T-helper 17 cell (primary cell): Measurements from ENCODE around the gene ANXA1. TPM values are rescaled to one million over a fixed set of nuclear protein-coding genes. Genes with fewer than 3 reads are reported as not detected.

Experiments used
- ATAC-seq: fragments of 150-1000 bp; cut with Tn5 transposase; 2 replicates; pipeline ENCODE4 v1.10.0; 2021; ENCODE audit warnings: mild to moderate bottlenecking, moderate library complexity
- DNase-seq, 3 donors: peaks; one replicate each; pipeline versions ENCODE4 v3.0.0 to v3.0.0-alpha.2; 2020 to 2021
- H3K9me3 ChIP-seq: one replicate; pipeline ENCODE4 v1.7.0; 2013; ENCODE audit warnings: low read length, mild to moderate bottlenecking; ENCODE audit not compliant: control insufficient read depth, poor library complexity, severe bottlenecking
- H3K27ac Mint-ChIP-seq: one replicate; pipeline ENCODE4 v1.8.0; 2022; ENCODE audit warnings: mild to moderate bottlenecking, moderate library complexity, mixed read lengths
- H3K27me3 Mint-ChIP-seq: one replicate; pipeline ENCODE4 v1.8.0; 2022; ENCODE audit warnings: mixed read lengths
- H3K36me3 Mint-ChIP-seq: one replicate; pipeline ENCODE4 v1.8.0; 2022; ENCODE audit warnings: low read depth, mixed read lengths
- H3K4me1 Mint-ChIP-seq: one replicate; pipeline ENCODE4 v1.8.0; 2022; ENCODE audit warnings: mild to moderate bottlenecking, mixed read lengths
- H3K4me3 Mint-ChIP-seq: one replicate; pipeline ENCODE4 v1.8.0; 2022; ENCODE audit warnings: mild to moderate bottlenecking, moderate library complexity, mixed read lengths
- total RNA-seq, 4 donors: library from RNA in 2 of 4; stranded (reverse) in 2 of 4; gene quantifications; one replicate each; pipeline ENCODE4 v1.2.3 and lab custom pipeline; 2022 to 2026

Gene ANXA1
- total RNA-seq, 2 donors from 2014 or later, result 553 to 928 TPM

- Mint-ChIP-seq H3K27ac (no peak overlapping the region), H3K27me3 (peaks cover 44% of the 10 kb centered on the region), H3K36me3 (peaks cover 2% of the 10 kb centered on the region), H3K4me1 (peaks cover 13% of the 10 kb centered on the region), H3K4me3 (no peak overlapping the region)
- no peak for DNase-seq
- ATAC-seq, result no peak
- no peaks in the 10 kb centered on the region for H3K9me3 ChIP-seq
Measured at GRCh38 chr9:73213300-73213699, 61.6 kb downstream of the ANXA1 start.

GRCh38 chr9:73215249-73215648, 63.6 kb downstream of the ANXA1 start:
- ATAC-seq (no peak), DNase-seq (no peak)
- no peaks in the 10 kb centered on the region for H3K9me3 ChIP-seq
- H3K4me3 Mint-ChIP-seq, result no peak overlapping the region
- H3K27me3 Mint-ChIP-seq, result peaks cover 57% of the 10 kb centered on the region
- peaks cover 5% of the 10 kb centered on the region for H3K36me3 Mint-ChIP-seq
- H3K27ac Mint-ChIP-seq, result no peak overlapping the region
- H3K4me1 Mint-ChIP-seq, result peaks cover 13% of the 10 kb centered on the region

GRCh38 chr9:73216100-73216499, 64.4 kb downstream of the ANXA1 start:
- Mint-ChIP-seq H3K36me3 (peaks cover 5% of the 10 kb centered on the region), H3K27me3 (peaks cover 62% of the 10 kb centered on the region), H3K4me3 (no peak overlapping the region), H3K4me1 (peaks cover 13% of the 10 kb centered on the region), H3K27ac (no peak overlapping the region)
- DNase-seq, result no peak
- no peak for ATAC-seq
- no peaks in the 10 kb centered on the region for H3K9me3 ChIP-seq

Other genes with a start within 250 kb of the ANXA1 start
- gene ALDH1A1, start 198.8 kb upstream of the ANXA1 start, total RNA-seq, result under 1 TPM; 0.16 to 0.82 TPM